Thyroid gland (tissue), 4 donors: ENCODE results near the gene SLC5A8. TPM values are rescaled to one million over a fixed set of nuclear protein-coding genes. Genes with fewer than 3 reads are reported as not detected.
A peak's percentile ranks its signal among the peaks of the same experiment; 100 is the strongest.

Source experiments
- DNase-seq, 2 donors: peaks; one replicate each; pipeline ENCODE4 v3.0.0-alpha.2; 2019
- H3K27ac ChIP-seq, 3 donors: fragments of 200-600 bp; sonication (generic); 1 replicate in 2 of 3; 2 replicates in 1 of 3; pipeline ENCODE4 v1.5.1; 2016 to 2019; ENCODE audit warnings: mild to moderate bottlenecking in 1 of 3, moderate library complexity in 1 of 3
- H3K27me3 ChIP-seq: fragments of 200-600 bp; sonication (generic); one replicate; pipeline ENCODE4 v1.5.1; 2019
- H3K36me3 ChIP-seq, 2 donors: fragments of 200-600 bp; sonication (generic); one replicate each; pipeline ENCODE4 v1.5.1; 2016 to 2019
- H3K4me1 ChIP-seq, 2 donors: fragments of 200-600 bp; sonication (generic); one replicate each; pipeline ENCODE4 v1.5.1; 2017 to 2019
- H3K4me3 ChIP-seq, 3 donors: fragments of 200-600 bp; sonication (generic); replicated peaks in 1 of 3; 1 replicate in 2 of 3; 2 replicates in 1 of 3; pipeline ENCODE4 v1.5.1; 2016; ENCODE audit warnings: mild to moderate bottlenecking in 1 of 3
- H3K9me3 ChIP-seq: fragments of 200-600 bp; sonication (generic); one replicate; pipeline ENCODE4 v1.5.1; 2017
- POLR2A ChIP-seq, 2 donors: fragments of 450-650 bp; IDR thresholded peaks; one replicate each; pipeline ENCODE4 v1.6.1; 2017; ENCODE audit warnings: antibody characterized with exemption in 2 of 2, mild to moderate bottlenecking in 2 of 2, moderate library complexity in 1 of 2
- WGBS, 2 donors: methylation state at CpG; one replicate each; pipeline ENCODE4 v1.1.5; 2017; 5-methylcytosine and 5-hydroxymethylcytosine counted together
- intact Hi-C: fragments of 100-400 bp; cut with DNase I; formaldehyde crosslinking; loops from one replicate; pipeline ENCODE4 v1.15.1; 2023
- total RNA-seq, 4 donors: library from RNA; depleted of rRNA; stranded (reverse); fragments of >200 nt; gene quantifications; one replicate each; pipeline ENCODE4 v1.2.3, GENCODE V29; 2016
- TF ChIP-seq, protein P1 (sequence below), 6 experiments: fragments of 200-600 bp in 3 of 6; fragments of 450-650 bp in 3 of 6; sonication (generic) in 3 of 6; IDR thresholded peaks; one replicate each; pipeline ENCODE4 v1.5.1; 2016 to 2019; ENCODE audit warnings: antibody characterized with exemption in 6 of 6, mild to moderate bottlenecking in 2 of 6, inconsistent platforms in 1 of 6, moderate library complexity in 1 of 6

The SLC5A8 gene
- total RNA-seq, 4 donors from 2014 or later, result 51.3 to 114 (median 75.9) TPM

DNA sequence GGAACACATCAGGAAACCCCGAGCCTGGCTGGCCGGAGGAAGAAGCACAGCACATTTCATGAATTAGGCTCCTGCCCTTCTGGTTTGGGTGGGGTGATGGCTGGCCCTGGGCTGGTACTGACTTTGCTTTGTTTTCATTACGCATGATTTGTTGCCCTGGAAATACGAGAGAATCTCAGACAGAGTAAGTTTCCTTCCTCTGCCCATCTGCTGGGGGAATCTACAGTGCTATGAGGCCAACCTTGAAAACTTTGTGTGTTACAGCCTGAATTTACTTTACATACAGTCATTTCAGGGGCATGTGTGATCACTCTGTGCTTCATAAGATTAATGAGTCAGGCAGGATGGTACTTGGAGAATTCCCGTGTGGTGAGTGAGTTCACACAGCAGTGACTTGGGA lies 20.5 kb upstream of the SLC5A8 start:
- intact Hi-C loops, result no loop called here
- Histone ChIP-seq H3K27me3 (no peaks in the 10 kb centered on the region), H3K36me3 (no peaks in the 10 kb centered on the region), H3K27ac (peak overlapping the region; percentile 35 to 76 (median 38)), H3K4me3 (no peak overlapping the region), H3K4me1 (peaks cover 6 to 19% of the 10 kb centered on the region in 2 donors), H3K9me3 (no peaks in the 10 kb centered on the region)
- DNase-seq, result peak; percentile 57 to 65
- no peak for TF ChIP-seq POLR2A (IDR thresholded peaks at IDR 0.05)
- TF ChIP-seq, protein P1, sequence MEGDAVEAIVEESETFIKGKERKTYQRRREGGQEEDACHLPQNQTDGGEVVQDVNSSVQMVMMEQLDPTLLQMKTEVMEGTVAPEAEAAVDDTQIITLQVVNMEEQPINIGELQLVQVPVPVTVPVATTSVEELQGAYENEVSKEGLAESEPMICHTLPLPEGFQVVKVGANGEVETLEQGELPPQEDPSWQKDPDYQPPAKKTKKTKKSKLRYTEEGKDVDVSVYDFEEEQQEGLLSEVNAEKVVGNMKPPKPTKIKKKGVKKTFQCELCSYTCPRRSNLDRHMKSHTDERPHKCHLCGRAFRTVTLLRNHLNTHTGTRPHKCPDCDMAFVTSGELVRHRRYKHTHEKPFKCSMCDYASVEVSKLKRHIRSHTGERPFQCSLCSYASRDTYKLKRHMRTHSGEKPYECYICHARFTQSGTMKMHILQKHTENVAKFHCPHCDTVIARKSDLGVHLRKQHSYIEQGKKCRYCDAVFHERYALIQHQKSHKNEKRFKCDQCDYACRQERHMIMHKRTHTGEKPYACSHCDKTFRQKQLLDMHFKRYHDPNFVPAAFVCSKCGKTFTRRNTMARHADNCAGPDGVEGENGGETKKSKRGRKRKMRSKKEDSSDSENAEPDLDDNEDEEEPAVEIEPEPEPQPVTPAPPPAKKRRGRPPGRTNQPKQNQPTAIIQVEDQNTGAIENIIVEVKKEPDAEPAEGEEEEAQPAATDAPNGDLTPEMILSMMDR (IDR thresholded peaks at IDR 0.05), result no peak
- 18 to 28% methylated on average over 5 of the region's 5 CpGs for WGBS, 2 donors

DNA sequence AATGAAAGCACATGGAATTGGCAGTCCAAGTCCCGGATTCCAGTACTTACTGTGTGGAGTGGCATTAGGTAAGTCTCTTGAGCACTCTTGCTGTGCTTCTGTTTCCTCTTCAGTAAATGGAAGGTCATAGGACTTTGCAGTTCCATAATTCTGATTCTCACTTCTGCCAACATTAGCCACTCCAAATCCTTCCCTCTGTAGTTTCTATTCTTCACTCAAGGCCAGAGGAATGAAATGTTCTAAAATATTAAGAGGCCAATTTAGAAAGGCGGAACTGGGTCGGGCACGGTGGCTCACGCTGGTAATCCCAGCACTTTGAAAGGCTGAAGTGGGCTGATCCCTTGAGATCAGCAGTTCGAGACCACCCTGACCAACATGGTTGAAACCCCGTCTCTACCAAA lies 19.8 kb upstream of the SLC5A8 start:
- TF ChIP-seq, protein P1 (IDR thresholded peaks at IDR 0.05), result no peak
- no peak for TF ChIP-seq POLR2A (IDR thresholded peaks at IDR 0.05)
- Histone ChIP-seq H3K4me3 (no peak overlapping the region), H3K27me3 (no peaks in the 10 kb centered on the region), H3K4me1 (peaks cover 6 to 19% of the 10 kb centered on the region in 2 donors), H3K36me3 (no peaks in the 10 kb centered on the region), H3K27ac (peak overlapping the region; percentile 38 to 76 (median 76)), H3K9me3 (no peaks in the 10 kb centered on the region)
- intact Hi-C loops, result no loop called here
- 33 to 40% methylated on average over 7 of the region's 7 CpGs for WGBS, 2 donors
- DNase-seq, result peak; percentile 84 to 85

- no peaks in the 10 kb centered on the region for H3K27me3 ChIP-seq
- peak overlapping the region in 2 of 3 donors; percentile 74 to 92 for H3K27ac ChIP-seq
- intact Hi-C loops, result no loop called here
- no peak overlapping the region for H3K4me3 ChIP-seq
- no peaks in the 10 kb centered on the region for H3K36me3 ChIP-seq
- TF ChIP-seq, protein P1 (IDR thresholded peaks at IDR 0.05), result no peak
- no peak for TF ChIP-seq POLR2A (IDR thresholded peaks at IDR 0.05)
- 57 to 75% methylated on average over 1 of the region's 1 CpG for WGBS, 2 donors
- DNase-seq, result no peak
- H3K9me3 ChIP-seq, result no peaks in the 10 kb centered on the region
- H3K4me1 ChIP-seq, result peaks cover 15 to 19% of the 10 kb centered on the region in 2 donors
Measured at GRCh38 chr12:101221301-101221700, 11.3 kb upstream of the SLC5A8 start.

DNA sequence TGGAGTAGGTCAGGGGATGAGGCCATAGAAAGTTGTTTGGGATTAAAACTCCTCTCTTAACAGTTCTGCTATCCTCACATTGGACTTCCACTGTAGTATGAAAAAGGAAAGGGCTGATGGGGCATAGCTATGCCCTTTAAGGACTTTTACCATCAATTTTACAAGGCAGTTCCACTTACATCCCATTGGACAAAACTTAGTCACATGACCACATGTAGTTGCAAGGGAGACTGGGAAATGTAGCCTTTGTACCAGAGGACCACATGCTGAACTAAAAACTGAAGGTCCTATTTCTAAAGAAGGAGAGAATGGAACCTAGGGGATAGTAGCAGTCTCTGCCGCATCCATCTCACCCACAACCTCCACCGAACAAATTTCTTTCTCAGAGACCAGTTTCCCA lies 6.8 kb upstream of the SLC5A8 start:
- H3K27me3 ChIP-seq, result no peaks in the 10 kb centered on the region
- H3K4me3 ChIP-seq, result no peak overlapping the region
- intact Hi-C loops, result no loop called here
- TF ChIP-seq, protein P1 (IDR thresholded peaks at IDR 0.05), result no peak
- TF ChIP-seq POLR2A (IDR thresholded peaks at IDR 0.05), result no peak
- peaks cover 0 to 9% of the 10 kb centered on the region in 2 donors for H3K4me1 ChIP-seq
- 94 to 96% methylated on average over 2 of the region's 2 CpGs for WGBS, 2 donors
- H3K9me3 ChIP-seq, result no peaks in the 10 kb centered on the region
- no peaks in the 10 kb centered on the region for H3K36me3 ChIP-seq
- DNase-seq, result no peak
- no peak overlapping the region for H3K27ac ChIP-seq

GRCh38 chr12:101207086-101207780 lies 2.8 kb downstream of the SLC5A8 start:
- Histone ChIP-seq H3K27me3 (no peaks in the 10 kb centered on the region), H3K36me3 (no peaks in the 10 kb centered on the region), H3K4me1 (peaks cover 9 to 34% of the 10 kb centered on the region in 2 donors), H3K9me3 (no peaks in the 10 kb centered on the region), H3K4me3 (peak overlapping the region in 1 of 3 donors; percentile 53), H3K27ac (peak overlapping the region; percentile 62 to 96 (median 87))
- WGBS, 2 donors, result 33 to 51% methylated on average over 5 of the region's 5 CpGs
- intact Hi-C loops, result no loop called here
- DNase-seq, result peak; percentile 55 to 60
- TF ChIP-seq, protein P1 (IDR thresholded peaks at IDR 0.05), result no peak
- peak in 1 of 2 donors; percentile 54 for TF ChIP-seq POLR2A (IDR thresholded peaks at IDR 0.05)
